HepG2 (cell line): ENCODE measurements around the gene ECHDC1. TPM values are rescaled to one million over a fixed set of nuclear protein-coding genes. Genes with fewer than 3 reads are reported as not detected.

Experiments used
- ATAC-seq: fragments of 200-7000 bp; cut with Tn5 transposase; 3 replicates; pipeline ENCODE4 v1.9.1; 2020; ENCODE audit warnings: mild to moderate bottlenecking, moderate library complexity
- BruUV-seq: library from RNA; stranded (reverse); fragments of 400-500 nt; replicated peaks from 2 replicates; lab custom pipeline; 2021; lab: Mats Ljungman, UMichigan
- CTCF ChIA-PET: fragments of 300-600 bp; formaldehyde crosslinking; extraction: SDS; loops from one replicate; lab custom pipeline; 2021; ENCODE audit warnings: low total read pairs, inconsistent platforms, low intra/inter-chr PET ratio; lab: Yijun Ruan, JAX
- POLR2A ChIA-PET: fragments of 350-600 bp; sonication (Branson Sonifier 250); formaldehyde crosslinking; loops from one replicate; lab custom pipeline; 2020; ENCODE audit warnings: antibody characterized with exemption, inconsistent platforms; lab: Yijun Ruan, JAX
- DNase-seq: peaks from one replicate; pipeline ENCODE4 v3.0.0-alpha.2; 2015; ENCODE audit warnings: low spot score
- FAIRE-seq: peaks from 3 replicates; lab custom pipeline; 2011; peaks lifted over from hg19 to GRCh38; lab: Jason Lieb, UNC
- H2AFZ ChIP-seq: one replicate; pipeline ENCODE4 v1.6.1; 2011; ENCODE audit warnings: low read length, inconsistent platforms
- H3K27ac ChIP-seq: fragments of 300-600 bp; 3 replicates; pipeline ENCODE4 v1.8.0; 2011; ENCODE audit warnings: mixed run types, mild to moderate bottlenecking, mixed read lengths, low read length, inconsistent platforms; ENCODE audit not compliant: insufficient read depth; ENCODE audit errors: extremely low read length
- H3K27me3 ChIP-seq, 2 experiments: fragments of 200-600 bp in 1 of 2; 2 replicates in 1 of 2; 3 replicates in 1 of 2; pipeline versions ENCODE4 v1.6.0 to v1.8.0; 2011; ENCODE audit warnings: low read length in 2 of 2, mild to moderate bottlenecking in 2 of 2, moderate library complexity in 2 of 2, inconsistent platforms in 1 of 2; ENCODE audit not compliant: insufficient read depth in 2 of 2, control insufficient read depth in 1 of 2
- H3K36me3 ChIP-seq, 2 experiments: fragments of 200-600 bp in 1 of 2; replicated peaks in 1 of 2; 2 replicates in 1 of 2; 3 replicates in 1 of 2; pipeline versions ENCODE4 v1.5.1 to v1.8.0; 2011; ENCODE audit warnings: low read length in 2 of 2, inconsistent platforms in 1 of 2; ENCODE audit not compliant: insufficient read depth in 2 of 2, control insufficient read depth in 1 of 2
- H3K4me1 ChIP-seq: 2 replicates; pipeline ENCODE4 v1.5.1; 2012; ENCODE audit warnings: low read length, inconsistent platforms; ENCODE audit not compliant: insufficient read depth
- H3K4me2 ChIP-seq: 2 replicates; pipeline ENCODE4 v1.6.0; 2011; ENCODE audit warnings: low read depth, low read length, inconsistent platforms
- H3K4me3 ChIP-seq, 3 experiments: fragments of 200-600 bp in 1 of 3; sonication (generic), shearing (Covaris generic) in 1 of 3; replicated peaks in 1 of 3; 2 replicates each; pipeline ENCODE4 v1.5.1; 2011 to 2016; ENCODE audit warnings: low read length in 3 of 3, inconsistent platforms in 2 of 3, low read depth in 2 of 3, mild to moderate bottlenecking in 2 of 3, control low read depth in 1 of 3, mixed read lengths in 1 of 3; ENCODE audit not compliant: insufficient read depth in 1 of 3
- H3K79me2 ChIP-seq: one replicate; pipeline ENCODE4 v1.6.1; 2011; ENCODE audit warnings: low read length, inconsistent platforms; ENCODE audit not compliant: insufficient read depth
- H3K9ac ChIP-seq: 2 replicates; pipeline ENCODE4 v1.6.0; 2011; ENCODE audit warnings: mild to moderate bottlenecking, low read depth, low read length, inconsistent platforms; ENCODE audit not compliant: insufficient read depth
- H3K9me3 ChIP-seq: 2 replicates; pipeline ENCODE4 v1.5.1; 2012; ENCODE audit warnings: mild to moderate bottlenecking, low read length
- H4K20me1 ChIP-seq: 2 replicates; pipeline ENCODE4 v1.6.0; 2011; ENCODE audit warnings: inconsistent platforms, mild to moderate bottlenecking, low read length, moderate library complexity; ENCODE audit not compliant: insufficient read depth
- BRCA1 ChIP-seq: sonication (generic); formaldehyde crosslinking; IDR thresholded peaks from 2 replicates; pipeline ENCODE4 v1.4.0; 2020; ENCODE audit warnings: missing genetic modification reagents
- BRD4 ChIP-seq: sonication (generic); formaldehyde crosslinking; IDR thresholded peaks from 2 replicates; pipeline ENCODE4 v1.4.0; 2020; ENCODE audit warnings: missing genetic modification reagents
- HNF4G ChIP-seq, 2 experiments: sonication (generic) in 1 of 2; formaldehyde crosslinking in 1 of 2; IDR thresholded peaks; 2 replicates each; pipeline versions ENCODE4 v1.4.0 to v1.6.1; 2011 to 2020; ENCODE audit warnings: borderline replicate concordance in 2 of 2, low read depth in 2 of 2, mild to moderate bottlenecking in 2 of 2, low read length in 1 of 2, missing genetic modification reagents in 1 of 2, moderate library complexity in 1 of 2
- NCOA1 ChIP-seq: sonication (generic); formaldehyde crosslinking; IDR thresholded peaks from 2 replicates; pipeline ENCODE4 v1.9.0; 2021; ENCODE audit warnings: missing genetic modification reagents
- RBFOX2 ChIP-seq: fragments of 200-400 bp; formaldehyde crosslinking; IDR thresholded peaks from 2 replicates; pipeline ENCODE4 v1.6.1; 2017; ENCODE audit warnings: low read depth, mild to moderate bottlenecking, low read length
- REPIN1 ChIP-seq: sonication (generic); formaldehyde crosslinking; IDR thresholded peaks from 2 replicates; pipeline ENCODE4 v1.8.0; 2022; ENCODE audit warnings: missing genetic modification reagents, low read depth, mild to moderate bottlenecking, borderline replicate concordance
- TBL1XR1 ChIP-seq: fragments of 150-350 bp; IDR thresholded peaks from 2 replicates; pipeline ENCODE4 v1.6.1; 2014; ENCODE audit warnings: borderline replicate concordance, low read length; ENCODE audit not compliant: partially characterized antibody
- THYN1 ChIP-seq: sonication (generic); formaldehyde crosslinking; IDR thresholded peaks from 2 replicates; pipeline ENCODE4 v1.8.1; 2023; ENCODE audit warnings: low read depth, mild to moderate bottlenecking, moderate library complexity, missing genetic modification reagents, borderline replicate concordance
- ZBTB1 ChIP-seq: sonication (generic); formaldehyde crosslinking; IDR thresholded peaks from 2 replicates; pipeline ENCODE4 v1.4.0; 2020; ENCODE audit warnings: missing genetic modification reagents, borderline replicate concordance
- ZNF674 ChIP-seq: sonication (generic); formaldehyde crosslinking; IDR thresholded peaks from 2 replicates; pipeline ENCODE4 v1.5.0; 2020; ENCODE audit warnings: low read depth, mild to moderate bottlenecking, missing genetic modification reagents
- ZNF879 ChIP-seq: sonication (generic); formaldehyde crosslinking; IDR thresholded peaks from 2 replicates; pipeline ENCODE4 v1.8.1; 2023; ENCODE audit warnings: missing genetic modification reagents
- WGBS: methylation state at CpG from one replicate; pipeline ENCODE4 v1.1.6; 2017; ENCODE audit warnings: low lambda C conversion rate; 5-methylcytosine and 5-hydroxymethylcytosine counted together
- in situ Hi-C: cut with HindIII; loops from 2 replicates; pipeline ENCODE4 v1.10.0; 2017; ENCODE audit warnings: low pct_unique_long_range_greater_than_20kb; ENCODE audit not compliant: extremely low pct_ligation_motif_present
- intact Hi-C: fragments of 100-400 bp; cut with micrococcal nuclease; formaldehyde crosslinking; loops from one replicate; pipeline ENCODE4 v1.10.0; 2022; ENCODE audit not compliant: unreplicated experiment
- polyA plus RNA-seq, 8 experiments: library from polyadenylated mRNA; depleted of rRNA in 3 of 8; stranded (reverse) in 7 of 8; unstranded in 1 of 8; fragments of >200 nt; fragmentation: Illumina TruSeq in 4 of 8; extraction: Trizol in 4 of 8; gene quantifications; 2 replicates each; pipeline versions ENCODE4 v1.2.1 to v1.2.3, GENCODE V29; 2011 to 2016; ENCODE audit warnings: low read depth in 4 of 8, missing spikeins in 1 of 8, mixed read lengths in 1 of 8; ENCODE audit not compliant: insufficient read depth in 1 of 8
- total RNA-seq, 5 experiments: library from RNA; depleted of rRNA; stranded (reverse); fragments of >200 nt; fragmentation: Illumina TruSeq; extraction: Trizol; gene quantifications; 2 replicates each; pipeline ENCODE4 v1.2.3, GENCODE V29; 2016; ENCODE audit warnings: low read depth in 1 of 5
- TF ChIP-seq, protein P1 (sequence below): sonication (generic); formaldehyde crosslinking; conservative IDR thresholded peaks from 2 replicates; pipeline ENCODE4 v1.8.1; 2023; ENCODE audit warnings: missing genetic modification reagents
- TF ChIP-seq, protein P2 (sequence below): sonication (generic); formaldehyde crosslinking; IDR thresholded peaks from 2 replicates; pipeline ENCODE4 v1.4.0; 2020; ENCODE audit warnings: mild to moderate bottlenecking, missing genetic modification reagents, borderline replicate concordance
- TF ChIP-seq, protein P3 (sequence below), 2 experiments: fragments of 450-650 bp in 1 of 2; sonication (generic) in 1 of 2; formaldehyde crosslinking; IDR thresholded peaks; 2 replicates each; pipeline versions ENCODE4 v1.5.0 to v1.8.0; 2020 to 2022; ENCODE audit warnings: mild to moderate bottlenecking in 1 of 2, missing genetic modification reagents in 1 of 2

ECHDC1 gene
- total and polyA plus RNA-seq, 2 of the 13 experiments (the other 11 are each of a cell fraction or from before 2014, with no cell fraction given) = 32.8 to 98.1 TPM

DNA sequence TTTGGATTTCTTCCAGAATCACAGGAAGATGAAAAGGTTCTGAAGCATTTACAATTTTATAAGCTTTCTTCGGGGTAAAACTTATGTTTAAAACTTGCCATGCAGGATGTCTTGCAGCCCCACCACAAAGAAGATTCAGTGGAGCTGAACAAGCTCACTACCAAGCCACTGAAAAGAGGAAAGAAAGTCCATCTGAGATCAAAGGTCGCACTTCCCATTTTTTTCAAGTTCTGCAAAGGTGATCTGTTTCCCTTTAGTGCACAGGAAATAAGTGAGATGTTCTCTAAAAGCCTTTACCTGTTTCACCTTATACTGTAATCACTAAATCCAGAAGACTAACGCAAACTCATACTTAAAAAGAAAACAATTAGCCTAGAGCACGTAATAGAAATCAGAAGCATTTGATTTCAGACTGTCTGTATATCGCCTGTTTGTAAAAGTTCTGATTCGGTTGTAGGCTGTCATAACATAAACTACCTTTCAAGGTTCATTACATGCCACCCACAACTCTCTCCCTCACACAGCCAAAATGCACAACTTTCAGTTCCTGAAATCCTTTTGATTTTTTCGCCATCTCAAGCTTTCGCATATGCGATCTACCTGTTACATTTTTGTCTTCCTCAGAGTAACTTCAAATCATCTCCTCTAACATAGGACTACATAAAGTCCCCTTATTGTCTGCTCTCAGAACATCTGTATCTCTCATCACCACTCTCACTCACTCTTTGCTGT is 1.8 kb downstream of the ECHDC1 start:
- intact Hi-C loops (loop anchor here (1.0 to 2.0 kb wide), 3 partner anchors 45 to 79 kb away; partner anchors contain the start of gene RNF146), in situ Hi-C loops (no loop called here)
- peaks cover 67% of the 10 kb centered on the region for H3K4me1 ChIP-seq
- H3K9me3 ChIP-seq = no peaks in the 10 kb centered on the region
- CTCF ChIA-PET = no interaction called here
- H3K4me3 ChIP-seq = peak overlapping the region; percentile 88 to 92 (median 90); a peak in 5 of 6 replicates
- H3K27ac ChIP-seq = peak overlapping the region; percentile 86
- no peak overlapping the region for H2AFZ ChIP-seq
- peak overlapping the region; percentile 91 for H3K9ac ChIP-seq
- WGBS = 80% methylated on average over 9 of the region's 9 CpGs
- no peaks in the 10 kb centered on the region; a peak in 1 of 5 replicates for H3K27me3 ChIP-seq
- peaks cover 23% of the 10 kb centered on the region for H4K20me1 ChIP-seq
- BruUV-seq = no TSS peak
- no peak for ATAC-seq
- FAIRE-seq = no peak
- POLR2A ChIA-PET = interaction anchor here (0.8 to 3.6 kb wide), 7 partner anchors 8 to 75 kb away, joined by 3 to 37 read pairs (median 7); partner anchors contain the start of gene RNF146
- H3K79me2 ChIP-seq = peaks cover 85% of the 10 kb centered on the region
- DNase-seq = no peak
- no peaks in the 10 kb centered on the region for H3K36me3 ChIP-seq
- H3K4me2 ChIP-seq = peak overlapping the region; percentile 83
- TF ChIP-seq BRCA1 (CRISPR knock-in tag) = no peak
- TF ChIP-seq RBFOX2 = peak; percentile 37; the same call in 1 of the 2 replicates
- TF ChIP-seq, protein P1, sequence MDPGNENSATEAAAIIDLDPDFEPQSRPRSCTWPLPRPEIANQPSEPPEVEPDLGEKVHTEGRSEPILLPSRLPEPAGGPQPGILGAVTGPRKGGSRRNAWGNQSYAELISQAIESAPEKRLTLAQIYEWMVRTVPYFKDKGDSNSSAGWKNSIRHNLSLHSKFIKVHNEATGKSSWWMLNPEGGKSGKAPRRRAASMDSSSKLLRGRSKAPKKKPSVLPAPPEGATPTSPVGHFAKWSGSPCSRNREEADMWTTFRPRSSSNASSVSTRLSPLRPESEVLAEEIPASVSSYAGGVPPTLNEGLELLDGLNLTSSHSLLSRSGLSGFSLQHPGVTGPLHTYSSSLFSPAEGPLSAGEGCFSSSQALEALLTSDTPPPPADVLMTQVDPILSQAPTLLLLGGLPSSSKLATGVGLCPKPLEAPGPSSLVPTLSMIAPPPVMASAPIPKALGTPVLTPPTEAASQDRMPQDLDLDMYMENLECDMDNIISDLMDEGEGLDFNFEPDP (CRISPR knock-in tag) = 0 out of 2 replicates have a peak, but pooled peaks have one; percentile 64
- no peak for TF ChIP-seq ZNF674 (CRISPR knock-in tag)
- TF ChIP-seq REPIN1 (CRISPR knock-in tag) = 0 out of 2 replicates have a peak, but pooled peaks have one; percentile 37
- TF ChIP-seq NCOA1 (CRISPR knock-in tag) = 0 out of 2 replicates have a peak, but pooled peaks have one; percentile 45
- TF ChIP-seq, protein P2, sequence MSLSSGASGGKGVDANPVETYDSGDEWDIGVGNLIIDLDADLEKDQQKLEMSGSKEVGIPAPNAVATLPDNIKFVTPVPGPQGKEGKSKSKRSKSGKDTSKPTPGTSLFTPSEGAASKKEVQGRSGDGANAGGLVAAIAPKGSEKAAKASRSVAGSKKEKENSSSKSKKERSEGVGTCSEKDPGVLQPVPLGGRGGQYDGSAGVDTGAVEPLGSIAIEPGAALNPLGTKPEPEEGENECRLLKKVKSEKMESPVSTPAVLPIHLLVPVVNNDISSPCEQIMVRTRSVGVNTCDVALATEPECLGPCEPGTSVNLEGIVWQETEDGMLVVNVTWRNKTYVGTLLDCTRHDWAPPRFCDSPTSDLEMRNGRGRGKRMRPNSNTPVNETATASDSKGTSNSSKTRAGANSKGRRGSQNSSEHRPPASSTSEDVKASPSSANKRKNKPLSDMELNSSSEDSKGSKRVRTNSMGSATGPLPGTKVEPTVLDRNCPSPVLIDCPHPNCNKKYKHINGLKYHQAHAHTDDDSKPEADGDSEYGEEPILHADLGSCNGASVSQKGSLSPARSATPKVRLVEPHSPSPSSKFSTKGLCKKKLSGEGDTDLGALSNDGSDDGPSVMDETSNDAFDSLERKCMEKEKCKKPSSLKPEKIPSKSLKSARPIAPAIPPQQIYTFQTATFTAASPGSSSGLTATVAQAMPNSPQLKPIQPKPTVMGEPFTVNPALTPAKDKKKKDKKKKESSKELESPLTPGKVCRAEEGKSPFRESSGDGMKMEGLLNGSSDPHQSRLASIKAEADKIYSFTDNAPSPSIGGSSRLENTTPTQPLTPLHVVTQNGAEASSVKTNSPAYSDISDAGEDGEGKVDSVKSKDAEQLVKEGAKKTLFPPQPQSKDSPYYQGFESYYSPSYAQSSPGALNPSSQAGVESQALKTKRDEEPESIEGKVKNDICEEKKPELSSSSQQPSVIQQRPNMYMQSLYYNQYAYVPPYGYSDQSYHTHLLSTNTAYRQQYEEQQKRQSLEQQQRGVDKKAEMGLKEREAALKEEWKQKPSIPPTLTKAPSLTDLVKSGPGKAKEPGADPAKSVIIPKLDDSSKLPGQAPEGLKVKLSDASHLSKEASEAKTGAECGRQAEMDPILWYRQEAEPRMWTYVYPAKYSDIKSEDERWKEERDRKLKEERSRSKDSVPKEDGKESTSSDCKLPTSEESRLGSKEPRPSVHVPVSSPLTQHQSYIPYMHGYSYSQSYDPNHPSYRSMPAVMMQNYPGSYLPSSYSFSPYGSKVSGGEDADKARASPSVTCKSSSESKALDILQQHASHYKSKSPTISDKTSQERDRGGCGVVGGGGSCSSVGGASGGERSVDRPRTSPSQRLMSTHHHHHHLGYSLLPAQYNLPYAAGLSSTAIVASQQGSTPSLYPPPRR (CRISPR knock-in tag) = no peak
- no peak for TF ChIP-seq TBL1XR1
- TF ChIP-seq BRD4 (CRISPR knock-in tag) = no peak
- no peak for TF ChIP-seq ZNF879 (CRISPR knock-in tag)
- TF ChIP-seq THYN1 = no peak
- TF ChIP-seq, protein P3, sequence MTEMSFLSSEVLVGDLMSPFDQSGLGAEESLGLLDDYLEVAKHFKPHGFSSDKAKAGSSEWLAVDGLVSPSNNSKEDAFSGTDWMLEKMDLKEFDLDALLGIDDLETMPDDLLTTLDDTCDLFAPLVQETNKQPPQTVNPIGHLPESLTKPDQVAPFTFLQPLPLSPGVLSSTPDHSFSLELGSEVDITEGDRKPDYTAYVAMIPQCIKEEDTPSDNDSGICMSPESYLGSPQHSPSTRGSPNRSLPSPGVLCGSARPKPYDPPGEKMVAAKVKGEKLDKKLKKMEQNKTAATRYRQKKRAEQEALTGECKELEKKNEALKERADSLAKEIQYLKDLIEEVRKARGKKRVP (CRISPR knock-in tag; IDR thresholded peaks at IDR 0.05) = peak in 1 of 2 experiments; percentile 27; a peak in 1 of 4 replicates
- TF ChIP-seq HNF4G (IDR thresholded peaks at IDR 0.05; ENCODE audit: borderline replicate concordance, low read depth, low read length) = peak; percentile 31; the same call in 1 of the 2 replicates
- TF ChIP-seq HNF4G (CRISPR knock-in tag; IDR thresholded peaks at IDR 0.05; ENCODE audit: borderline replicate concordance, low read depth) = no peak
- no peak for TF ChIP-seq ZBTB1
